NCI-H1930 (cell line): Measurements from ENCODE around the gene KLHL10.
"Not testable (repeated sequence)": the region's sequence is repeated elsewhere in the genome, so short reads cannot be mapped to it uniquely, and the experiment has no call there.

Experiments
- DNase-seq, 2 experiments: peaks; one replicate each; lab custom pipeline; 2025; lab: John Stamatoyannopoulos, UW

The KLHL10 gene

GRCh38 chr17:41851382-41851781 is 13.8 kb downstream of the KLHL10 start:
- not testable (repeated sequence) for DNase-seq

- DNase-seq, result no peak
Measured at GRCh38 chr17:41860254-41860931, 22.8 kb downstream of the KLHL10 start.

- DNase-seq, result no peak
Measured at GRCh38 chr17:41863074-41863848, 25.6 kb downstream of the KLHL10 start.

GRCh38 chr17:41864498-41864835 is 26.8 kb downstream of the KLHL10 start:
- DNase-seq, result no peak

GRCh38 chr17:41864836-41865595 is 27.4 kb downstream of the KLHL10 start, which contains the start of gene KLHL11:
TSS of gene KLHL11 (minus strand) at chr17:41865423. CDS start at chr17:41865370, 53 bp downstream.
- DNase-seq, result peak; percentile 73 to 85

GRCh38 chr17:41865596-41865893 is 27.9 kb downstream of the KLHL10 start:
- no peak for DNase-seq

- DNase-seq, result no peak
Measured at GRCh38 chr17:41868568-41868967, 30.9 kb downstream of the KLHL10 start.

- DNase-seq, result no peak
Measured at GRCh38 chr17:41869426-41869825, 31.8 kb downstream of the KLHL10 start.

GRCh38 chr17:41870097-41870496 is 32.5 kb downstream of the KLHL10 start:
- no peak for DNase-seq

- no peak for DNase-seq
Measured at GRCh38 chr17:41870627-41871026, 33.0 kb downstream of the KLHL10 start.

- DNase-seq, result no peak
Measured at GRCh38 chr17:41871789-41872188, 34.2 kb downstream of the KLHL10 start.

GRCh38 chr17:41873559-41874292 is 36.1 kb downstream of the KLHL10 start:
- no peak for DNase-seq

GRCh38 chr17:41874293-41874670 is 36.7 kb downstream of the KLHL10 start:
- not testable (repeated sequence) for DNase-seq

- no peak for DNase-seq
Measured at GRCh38 chr17:41880130-41880529, 42.5 kb downstream of the KLHL10 start.

GRCh38 chr17:41882756-41883155 is 45.1 kb downstream of the KLHL10 start:
- DNase-seq, result no peak

- DNase-seq, result peak in 1 of 2 experiments; percentile 9
Measured at GRCh38 chr17:41885733-41886132, 48.1 kb downstream of the KLHL10 start.

GRCh38 chr17:41888332-41888965 is 50.8 kb downstream of the KLHL10 start:
- no peak for DNase-seq

- DNase-seq, result no peak
Measured at GRCh38 chr17:41891135-41892020, 53.8 kb downstream of the KLHL10 start.

- DNase-seq, result no peak
Measured at GRCh38 chr17:41892021-41892376, 54.4 kb downstream of the KLHL10 start.

GRCh38 chr17:41893384-41893783 is 55.8 kb downstream of the KLHL10 start:
- DNase-seq, result no peak

GRCh38 chr17:41894791-41895331 is 57.2 kb downstream of the KLHL10 start:
- DNase-seq, result no peak
